Measurements from ENCODE around the gene MCRS1.
"Not testable (repeated sequence)": the region's sequence is repeated elsewhere in the genome, so short reads cannot be mapped to it uniquely, and the experiment has no call there.

Gene MCRS1

DNA sequence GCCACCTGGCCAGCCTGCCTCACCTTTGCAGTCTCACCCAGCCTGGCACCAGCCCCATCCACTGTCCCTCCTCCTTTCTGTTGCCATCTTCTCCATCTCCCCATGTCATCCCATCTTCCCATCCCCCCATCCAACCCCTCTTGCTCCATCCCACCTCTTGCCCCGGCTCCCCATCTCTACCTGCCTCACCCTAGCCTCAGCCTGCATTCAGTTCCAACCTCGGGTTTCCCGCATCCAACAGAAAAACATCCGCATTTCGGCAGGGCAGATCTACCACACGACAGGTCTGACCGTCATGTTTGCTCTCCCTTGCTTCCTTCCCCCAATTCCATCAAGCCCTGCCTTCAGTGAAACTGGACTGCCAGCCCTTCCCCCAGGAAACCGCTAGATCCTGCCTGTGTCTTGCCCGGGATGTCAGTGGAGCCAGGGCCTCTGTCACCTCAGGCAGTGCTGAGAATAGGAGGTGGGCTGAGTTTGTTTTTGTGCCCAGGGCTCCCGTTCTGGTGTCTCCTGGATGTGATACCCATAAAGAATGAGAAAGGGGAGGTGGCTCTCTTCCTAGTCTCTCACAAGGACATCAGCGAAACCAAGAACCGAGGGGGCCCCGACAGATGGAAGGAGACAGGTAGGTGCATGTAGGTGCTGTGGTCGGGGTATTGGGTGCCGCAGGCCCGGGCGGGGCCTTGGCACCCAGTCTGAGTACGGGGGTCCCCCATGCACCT is 26.6 kb downstream of the MCRS1 start:
- DNase-seq (ENCODE audit: low read depth in 2 of 2), result no peak

DNA sequence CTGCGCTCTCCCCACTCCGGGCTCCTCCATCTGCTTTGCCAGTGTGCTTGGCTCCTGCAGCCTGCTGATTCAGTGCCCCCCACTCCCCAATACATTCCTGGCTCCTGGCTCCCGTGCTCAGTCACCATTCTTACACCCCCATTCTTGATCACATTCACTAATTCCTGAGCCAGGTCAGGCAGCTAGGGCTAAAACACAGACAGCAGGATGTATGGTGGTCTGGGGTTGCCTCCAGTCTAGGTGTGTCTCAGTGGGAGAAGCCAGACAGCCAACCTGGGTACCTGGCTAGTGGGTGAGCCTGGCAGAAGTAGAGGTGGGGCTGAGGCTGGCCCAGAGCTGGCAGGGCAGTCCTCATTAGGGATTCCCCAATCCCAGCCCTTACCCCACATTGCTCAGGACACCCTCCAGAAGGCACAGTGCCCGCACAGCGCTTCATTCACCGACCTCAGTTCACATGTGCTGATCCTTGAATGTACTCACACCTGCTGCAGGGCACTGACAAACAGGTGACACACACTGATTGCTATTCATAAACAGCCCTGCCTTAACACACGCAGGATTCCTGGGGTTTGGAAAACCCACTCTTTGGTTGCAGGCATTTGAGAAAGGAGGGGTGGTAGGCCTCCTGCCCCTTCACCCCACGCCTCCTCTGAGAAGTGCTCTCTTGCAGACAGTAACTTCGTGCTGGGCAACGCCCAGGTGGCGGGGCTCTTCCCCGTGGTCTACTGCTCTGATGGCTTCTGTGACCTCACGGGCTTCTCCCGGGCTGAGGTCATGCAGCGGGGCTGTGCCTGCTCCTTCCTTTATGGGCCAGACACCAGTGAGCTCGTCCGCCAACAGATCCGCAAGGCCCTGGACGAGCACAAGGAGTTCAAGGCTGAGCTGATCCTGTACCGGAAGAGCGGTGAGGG is 27.5 kb downstream of the MCRS1 start:
- DNase-seq (ENCODE audit: low read depth in 2 of 2), result no peak

DNA sequence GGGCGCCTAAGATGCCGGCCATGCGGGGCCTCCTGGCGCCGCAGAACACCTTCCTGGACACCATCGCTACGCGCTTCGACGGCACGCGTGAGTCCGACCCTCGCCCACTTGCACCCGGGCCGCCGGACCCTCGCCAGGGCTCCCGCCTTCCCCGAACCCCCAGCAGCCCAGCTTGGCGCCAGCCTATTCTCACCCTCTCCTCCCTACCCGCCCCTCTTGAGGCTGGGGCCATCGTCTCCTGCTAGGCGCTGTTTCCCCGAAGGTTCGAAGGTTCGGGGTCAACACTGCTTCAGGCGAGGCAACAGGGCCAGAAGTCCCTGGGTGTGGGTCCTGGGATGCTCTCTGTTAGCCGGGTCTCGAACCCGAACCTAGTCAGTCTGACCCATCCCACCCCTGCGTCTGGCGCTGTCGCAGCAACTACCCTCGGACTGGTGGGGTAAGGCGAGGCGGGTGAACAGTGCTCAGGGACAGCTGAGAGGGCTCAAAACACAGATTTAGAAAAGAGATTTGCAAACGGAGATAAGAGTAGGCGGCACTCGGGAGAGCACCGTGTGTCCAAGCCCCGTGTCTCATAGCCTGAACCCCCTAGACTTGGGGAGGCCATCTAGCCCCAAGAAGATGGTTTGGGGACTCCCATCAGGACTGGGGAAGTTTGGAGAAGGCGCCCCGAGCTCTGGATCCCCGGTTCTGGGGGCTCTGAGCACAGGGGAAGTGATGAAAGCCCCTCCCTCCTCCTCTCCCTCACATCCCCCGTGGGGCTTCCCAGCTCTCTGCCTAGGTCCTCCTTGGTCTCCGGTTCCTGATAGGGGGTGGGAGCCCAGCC is 28.3 kb downstream of the MCRS1 start:
- no peak for DNase-seq (ENCODE audit: low read depth in 2 of 2)

DNA sequence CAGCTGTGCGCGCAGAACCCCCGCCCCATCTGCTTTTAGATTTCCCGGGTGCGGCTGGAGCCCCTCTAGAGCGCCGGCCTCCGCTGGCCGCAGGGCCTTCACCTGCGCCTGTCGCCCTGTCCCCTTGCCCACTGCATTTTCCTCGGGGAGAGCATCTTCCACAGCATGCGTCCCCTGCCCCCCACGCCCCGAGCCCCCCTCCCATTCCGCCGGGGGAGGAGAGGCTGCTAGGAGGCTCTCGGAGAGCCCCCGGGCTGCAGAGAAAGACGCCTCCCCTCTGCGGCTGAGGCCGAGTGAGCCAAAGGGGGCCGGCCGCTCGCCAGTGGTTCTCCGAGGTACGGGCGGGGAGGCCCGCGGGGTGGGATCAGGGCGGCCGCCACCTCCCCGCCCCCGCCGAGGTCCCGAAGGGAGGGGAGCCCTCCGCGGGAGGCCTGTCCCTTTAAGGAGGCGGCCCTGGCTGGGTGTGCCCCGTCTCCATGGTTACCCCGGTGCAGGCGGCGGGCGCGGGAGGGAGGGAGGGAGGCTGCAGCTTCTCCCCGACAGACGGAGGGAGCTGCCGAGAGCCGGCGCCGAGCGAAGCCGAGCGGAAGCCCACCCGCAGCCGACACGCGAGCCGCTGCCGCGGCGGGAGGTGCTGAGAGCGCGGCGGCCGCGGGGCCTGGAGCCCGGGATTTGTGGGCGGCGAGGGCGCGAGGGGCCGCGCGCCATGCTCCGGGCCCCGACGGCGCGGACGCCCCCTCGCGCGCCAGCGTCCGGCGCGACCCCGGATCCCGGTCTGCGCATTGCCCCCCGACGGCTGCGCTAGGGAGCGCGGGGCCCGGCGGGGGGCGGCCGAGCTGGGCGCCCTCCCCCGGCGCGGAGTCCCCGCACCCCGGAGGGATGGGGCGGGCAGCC is 29.2 kb downstream of the MCRS1 start, which contains the start of gene KCNH3:
KCNH3 (plus strand) TSS at position 521 of the 894 bp plus-strand sequence. CDS start 387 bp downstream, outside the sequence.
- peak; percentile 52 to 83 for DNase-seq (ENCODE audit: low read depth in 2 of 2)

DNA sequence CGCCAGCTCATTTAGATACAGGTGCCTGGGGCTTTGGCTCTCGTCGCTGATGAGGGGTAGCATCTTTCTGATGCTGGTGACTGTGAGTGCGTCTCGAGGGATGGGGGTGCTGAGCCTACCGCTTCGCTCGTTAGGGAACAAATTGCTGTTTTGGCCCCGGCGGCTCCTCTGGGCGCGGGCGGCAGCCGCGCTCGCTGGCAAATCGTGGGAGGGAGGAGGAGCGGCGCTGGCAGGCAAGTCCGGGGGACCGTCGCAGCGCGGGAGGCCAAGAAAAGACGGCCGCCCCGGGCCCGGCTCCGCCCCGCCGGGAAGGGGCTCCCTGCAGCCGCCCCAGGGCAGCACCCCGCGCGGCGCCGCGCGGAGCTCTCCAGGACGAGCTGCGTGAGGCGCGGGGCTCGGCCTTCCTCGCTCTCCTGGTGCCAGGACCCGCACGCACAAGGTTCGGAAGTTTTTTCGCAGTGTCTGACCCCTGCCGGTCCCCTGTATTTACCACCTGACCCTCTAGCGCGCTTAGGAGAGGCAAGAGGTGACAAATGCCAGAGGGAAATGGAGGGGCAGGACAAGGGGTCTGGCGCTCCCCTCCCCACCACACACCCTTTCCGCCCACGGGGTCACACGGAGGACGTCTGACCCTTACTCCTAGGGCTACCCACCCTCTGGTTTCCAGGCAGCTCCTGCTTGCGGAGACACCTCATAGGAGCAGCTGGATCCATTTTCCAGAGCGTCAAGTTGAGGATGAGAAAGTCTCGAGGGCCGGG is 30.0 kb downstream of the MCRS1 start:
- no peak for DNase-seq (ENCODE audit: low read depth in 2 of 2)

DNA sequence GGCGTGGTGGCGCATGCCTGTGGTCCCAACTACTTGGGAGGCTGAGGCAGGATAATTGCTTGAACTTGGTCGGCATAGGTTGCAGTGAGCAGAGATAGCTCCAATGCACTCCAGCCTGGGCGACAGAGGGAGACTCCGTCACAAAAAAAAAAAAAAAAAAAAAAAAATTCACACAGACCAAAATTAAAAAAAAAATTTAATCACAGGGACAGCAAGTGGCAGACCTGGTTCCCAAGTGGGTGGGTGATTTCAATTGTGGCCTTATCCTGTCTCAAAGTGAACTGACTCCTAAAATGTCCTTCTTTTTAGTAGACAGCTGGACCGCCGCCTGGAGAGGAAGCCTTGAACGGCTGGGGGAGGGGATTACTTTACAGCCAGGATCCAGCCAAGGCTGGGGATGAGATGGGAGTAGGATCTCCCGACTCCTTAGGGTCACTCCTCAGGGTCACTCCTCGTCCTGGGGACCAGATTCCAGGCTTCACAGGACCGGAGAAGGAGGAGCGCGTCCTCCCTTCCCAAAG is 30.7 kb downstream of the MCRS1 start:
- DNase-seq (ENCODE audit: low read depth in 2 of 2), result no peak

DNA sequence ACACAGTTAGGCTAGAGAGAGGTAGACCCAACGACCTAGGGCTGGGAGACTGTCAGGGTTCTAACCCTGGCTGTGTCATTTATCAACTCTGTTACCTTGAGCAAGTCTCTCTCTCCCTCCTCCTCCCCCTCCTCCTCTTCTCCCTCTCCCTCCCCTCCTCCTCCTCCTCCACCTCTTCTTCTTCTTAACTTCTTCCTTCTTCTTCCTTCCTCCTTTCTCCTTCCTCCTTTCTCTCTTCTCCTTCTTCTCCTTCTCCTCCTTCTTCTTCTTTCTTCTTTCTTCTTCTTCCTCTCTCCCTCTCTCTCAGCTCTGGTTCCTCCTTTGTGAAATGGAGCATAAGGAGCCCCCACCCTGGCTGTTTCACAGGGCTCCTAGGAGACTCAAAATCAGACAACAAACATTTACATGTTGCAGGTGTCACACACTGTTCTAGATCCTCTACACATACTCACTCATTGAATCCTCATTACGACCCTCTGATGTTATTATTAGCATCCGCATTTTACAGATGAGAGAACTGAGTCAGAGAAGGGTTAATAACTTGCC is 31.3 kb downstream of the MCRS1 start:
- DNase-seq (ENCODE audit: low read depth in 2 of 2), result no peak

DNA sequence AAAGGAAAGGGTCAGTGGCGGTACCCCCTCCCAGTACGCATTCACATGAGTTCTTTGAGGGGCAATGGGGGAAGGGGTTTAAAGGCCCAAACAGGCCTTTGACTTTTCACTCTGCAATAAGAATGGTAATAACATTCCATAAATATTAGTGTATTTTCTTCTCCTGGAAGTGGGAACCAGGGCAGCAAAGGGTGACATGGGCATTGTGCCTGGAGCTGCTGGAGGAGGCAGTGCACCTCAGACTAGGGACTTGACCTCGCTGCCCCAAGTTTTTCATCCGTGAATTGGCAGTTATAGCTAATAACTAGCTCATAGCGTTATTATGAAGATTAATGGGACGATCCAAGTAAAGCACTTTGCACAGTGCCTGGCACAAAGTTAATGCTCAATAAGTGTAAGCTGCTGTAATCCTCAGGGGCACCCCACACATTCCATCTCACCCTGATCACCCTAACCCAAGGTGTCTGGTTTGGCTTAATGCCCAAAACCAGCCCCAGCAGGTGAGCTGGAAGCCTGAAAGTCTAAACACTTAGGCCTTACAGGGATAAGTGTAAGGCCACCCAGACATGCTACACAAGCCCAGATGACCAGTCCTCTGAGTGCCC is 31.9 kb downstream of the MCRS1 start:
- no peak for DNase-seq (ENCODE audit: low read depth in 2 of 2)

DNA sequence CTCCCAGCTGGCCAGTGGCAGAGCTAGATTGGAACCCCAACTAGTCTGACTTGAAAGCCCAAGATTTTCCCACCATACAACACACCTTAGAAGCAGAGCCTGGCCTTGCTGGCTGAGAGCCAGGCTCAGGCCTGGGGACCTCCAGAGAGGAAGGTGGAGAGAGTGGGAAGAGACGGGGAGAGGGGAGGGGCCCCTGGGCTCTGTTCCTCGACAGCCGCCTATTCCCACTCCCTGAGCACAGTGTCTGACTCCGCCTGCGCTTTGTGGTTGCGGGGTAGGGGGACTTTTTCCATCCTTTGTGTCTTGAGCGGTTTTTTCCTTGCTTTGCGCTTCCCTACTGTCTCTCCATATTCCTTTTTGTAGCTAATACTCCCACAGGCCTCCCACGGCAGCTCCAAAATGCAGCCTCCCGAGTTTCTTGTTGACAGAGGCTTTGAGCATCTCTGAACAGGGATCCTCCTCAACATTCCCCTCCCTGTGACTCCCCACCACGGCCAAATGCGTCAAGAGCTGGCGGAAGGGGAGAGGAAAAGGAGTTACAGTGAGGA is 33.1 kb downstream of the MCRS1 start:
- DNase-seq (ENCODE audit: low read depth in 2 of 2), result no peak

DNA sequence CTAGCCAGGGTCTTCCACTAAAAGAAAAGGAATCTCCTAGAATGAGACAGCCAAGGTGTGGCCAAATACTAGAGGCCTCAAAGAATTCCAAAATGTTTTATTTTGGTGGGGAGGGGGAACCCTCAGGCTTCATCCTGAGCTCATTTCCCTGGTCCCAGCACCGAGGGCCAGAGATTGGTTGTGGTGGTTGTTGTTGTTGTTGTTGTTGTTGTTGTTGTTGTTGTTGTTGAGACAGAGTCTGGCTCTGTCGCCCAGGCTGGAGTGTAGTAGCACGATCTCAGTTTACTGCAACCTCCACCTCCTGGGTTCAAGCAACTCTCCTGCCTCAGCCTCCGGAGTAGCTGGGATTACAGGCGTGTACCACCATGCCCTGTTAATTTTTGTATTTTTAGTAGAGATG is 33.8 kb downstream of the MCRS1 start:
- not testable (repeated sequence) for DNase-seq (ENCODE audit: low read depth in 2 of 2)

DNA sequence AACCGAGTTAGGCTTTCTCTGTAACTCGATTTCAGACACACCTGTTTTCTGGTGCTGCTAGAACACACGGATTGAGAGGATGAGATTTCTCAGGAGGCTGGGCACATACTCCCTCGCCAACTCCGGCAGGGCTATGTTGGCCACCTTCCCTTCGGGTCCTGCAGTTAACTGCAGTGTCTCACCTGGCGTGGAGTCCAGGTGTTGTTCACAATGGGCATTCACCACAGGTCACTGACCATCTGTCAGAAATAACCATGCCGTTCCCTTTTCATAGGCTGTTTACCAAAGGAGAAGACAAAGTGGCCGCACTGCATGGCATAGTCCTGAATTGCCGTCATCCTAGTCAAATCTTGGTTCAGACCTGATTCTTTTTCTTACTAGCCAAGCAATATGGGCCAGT is 34.6 kb downstream of the MCRS1 start:
- DNase-seq (ENCODE audit: low read depth in 2 of 2), result no peak

DNA sequence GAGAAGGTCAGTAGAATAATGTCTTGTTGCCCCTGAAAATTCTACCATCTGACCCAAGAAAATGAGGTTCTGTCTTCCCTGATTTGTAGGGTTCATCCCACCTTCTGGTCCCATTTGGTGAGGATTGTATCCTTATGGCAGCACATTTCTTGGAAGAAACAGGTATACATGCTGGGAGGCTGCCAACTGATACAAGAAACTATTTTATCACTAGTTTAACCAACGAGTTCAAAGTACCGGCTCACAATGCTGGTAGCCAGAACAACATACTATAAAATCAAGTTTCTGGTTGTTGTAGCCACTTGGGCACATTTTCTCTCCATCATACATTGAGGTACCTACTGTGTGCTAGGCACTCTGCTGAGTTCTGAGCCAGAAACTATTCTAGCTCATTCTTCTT is 36.2 kb downstream of the MCRS1 start:
- DNase-seq (ENCODE audit: low read depth in 2 of 2), result no peak

DNA sequence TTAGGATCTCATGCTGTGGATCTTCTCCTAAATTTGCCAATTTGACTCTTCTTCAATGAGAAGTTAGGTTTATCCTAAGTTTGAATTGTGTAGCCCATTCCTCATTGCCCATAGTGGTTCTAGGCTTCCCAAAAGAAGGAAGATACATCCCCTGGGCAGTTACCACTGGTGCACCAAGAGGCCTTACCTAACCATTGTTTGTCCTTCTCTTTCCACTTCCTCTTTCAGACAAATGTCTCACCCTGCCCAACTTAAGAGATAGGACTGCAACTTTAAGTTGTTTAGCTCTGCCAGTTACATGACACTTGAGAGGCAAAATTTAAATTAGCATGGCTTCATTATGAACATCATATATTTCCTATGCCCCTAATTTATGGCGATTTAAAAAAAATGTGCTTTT is 38.5 kb downstream of the MCRS1 start:
- DNase-seq (ENCODE audit: low read depth in 2 of 2), result no peak

DNA sequence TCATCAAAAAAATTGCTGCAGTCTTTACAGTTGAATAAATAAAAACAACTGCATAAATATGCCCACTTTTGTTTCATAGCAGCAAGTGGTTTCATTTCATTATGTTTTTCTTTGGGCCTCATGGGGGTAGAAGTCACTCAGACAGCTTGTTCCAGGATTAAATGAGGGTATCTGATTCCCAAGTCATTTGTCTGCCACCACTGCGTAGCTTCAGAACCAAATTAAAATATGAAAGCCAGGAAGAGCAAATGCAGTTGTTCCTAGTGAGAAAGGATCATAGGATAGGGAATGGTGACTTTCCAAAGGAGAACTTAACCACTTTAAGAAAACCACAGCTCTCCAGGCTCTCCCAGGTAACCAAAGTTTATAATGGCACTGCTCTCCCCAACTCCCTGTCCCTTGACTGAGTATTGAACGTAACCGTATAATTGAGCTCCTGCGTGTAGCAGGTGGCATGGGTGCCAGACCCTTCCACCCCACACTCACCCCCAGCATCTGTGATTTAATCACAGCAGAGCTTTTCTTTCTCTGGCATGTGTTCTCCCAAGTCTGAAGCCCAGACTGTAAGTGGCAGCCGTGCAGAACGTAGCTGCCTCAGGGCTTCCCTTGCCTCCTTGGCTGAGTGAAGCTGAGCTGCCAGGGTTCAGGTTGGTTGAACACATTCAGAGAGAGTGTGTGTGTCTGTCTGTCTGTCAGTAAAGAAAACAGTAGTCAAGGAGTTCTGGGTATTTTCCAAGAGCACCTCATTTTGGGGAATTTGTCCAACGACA is 40.4 kb downstream of the MCRS1 start:
- DNase-seq (ENCODE audit: low read depth in 2 of 2), result no peak

DNA sequence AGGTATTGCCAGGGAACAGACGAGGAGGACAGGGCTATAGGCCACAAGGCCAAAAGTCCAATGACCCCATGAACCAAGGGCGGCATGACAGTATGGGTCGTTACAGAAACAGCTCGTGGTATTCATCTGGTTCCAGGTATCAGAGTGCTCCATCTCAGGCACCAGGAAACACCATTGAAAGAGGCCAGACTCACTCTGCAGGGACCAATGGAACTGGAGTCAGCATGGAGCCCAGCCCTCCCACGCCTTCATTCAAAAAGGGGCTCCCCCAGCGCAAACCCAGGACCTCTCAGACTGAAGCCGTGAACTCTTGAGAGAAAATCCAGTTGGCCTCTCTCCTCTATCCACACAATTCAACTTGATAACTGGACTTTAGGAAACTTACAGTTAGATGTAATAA is 42.0 kb downstream of the MCRS1 start:
- DNase-seq (ENCODE audit: low read depth in 2 of 2), result no peak

DNA sequence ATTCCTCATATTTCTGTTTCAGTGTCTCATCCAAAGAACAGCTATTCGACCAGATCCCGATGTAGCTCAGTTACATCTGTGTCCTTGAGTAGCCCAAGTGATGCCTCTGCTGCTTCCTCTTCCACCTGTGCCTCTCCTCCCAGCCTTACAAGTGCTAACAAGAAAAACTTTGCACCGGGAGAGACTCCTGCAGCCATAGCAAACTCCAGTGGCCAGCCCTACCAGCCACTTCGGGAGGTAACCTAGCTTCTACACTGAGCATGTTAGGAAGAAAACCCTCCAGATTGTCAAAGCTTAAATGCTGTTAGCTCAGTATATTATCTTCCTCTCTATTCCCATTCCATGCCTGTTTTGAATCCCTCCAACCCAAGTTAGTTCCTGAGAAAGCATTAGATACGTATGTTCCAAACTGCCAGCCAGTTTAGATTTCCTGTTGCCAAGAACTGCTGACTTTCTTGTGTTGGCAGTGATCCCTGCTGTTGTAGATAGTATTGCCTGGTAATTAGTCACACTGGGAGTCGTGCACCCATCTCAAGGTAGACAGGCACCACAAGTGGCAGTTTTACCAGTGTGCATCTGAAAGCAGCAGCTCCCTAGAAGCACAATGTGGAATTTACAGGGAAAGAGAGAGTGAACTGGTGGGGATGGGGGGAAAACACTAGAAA is 43.1 kb downstream of the MCRS1 start:
- DNase-seq (ENCODE audit: low read depth in 2 of 2), result no peak

DNA sequence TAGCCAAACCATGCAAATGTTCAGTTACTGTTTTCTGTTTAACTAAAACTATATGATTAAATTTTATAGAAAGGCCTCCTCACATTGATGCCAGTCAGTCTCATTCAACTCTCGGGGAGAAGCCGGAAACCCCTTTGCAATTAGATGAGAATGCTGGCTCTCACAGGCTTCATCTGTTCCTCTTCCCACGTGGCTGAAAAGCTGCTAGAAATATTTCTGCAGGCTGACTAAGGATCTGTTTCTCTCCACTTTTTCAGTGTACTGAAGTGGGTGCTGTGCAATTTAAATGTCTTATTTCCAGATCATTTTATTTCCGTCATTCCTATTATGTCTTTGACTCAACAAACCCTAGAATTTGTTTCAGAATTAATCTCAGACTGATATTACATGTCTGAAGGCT is 46.6 kb downstream of the MCRS1 start:
- DNase-seq (ENCODE audit: low read depth in 2 of 2), result no peak

DNA sequence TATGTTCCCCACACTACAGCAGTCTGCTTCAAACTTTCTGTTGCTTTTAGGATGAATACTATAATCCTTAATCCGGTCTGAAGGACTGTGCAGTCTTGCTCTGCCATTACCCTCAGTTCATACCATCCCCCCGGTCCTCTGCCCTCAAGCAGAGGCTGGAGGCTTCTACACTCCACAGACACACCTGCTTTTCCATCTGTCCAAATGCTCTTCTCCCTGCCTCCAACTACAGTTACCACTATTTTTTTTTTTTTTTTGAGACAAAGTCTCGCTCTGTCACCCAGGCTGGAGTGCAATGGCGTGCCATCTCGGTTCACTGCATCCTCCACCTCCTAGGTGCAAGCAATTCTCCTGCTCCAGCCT is 48.4 kb downstream of the MCRS1 start:
- DNase-seq (ENCODE audit: low read depth in 2 of 2), result no peak

Measured in stimulated activated CD4-positive, alpha-beta T cell treated with anti-CD3 and anti-CD28 coated beads, Interleukin-1b, Interleukin-23, amount 100 ng/mL, for 1 hour (primary cell).